GM21717 (cell line): ENCODE data around the gene FAM228B.

Source experiments
- ATAC-seq: cut with Tn5 transposase; IDR thresholded peaks from one replicate; pipeline ENCODE4 v1.9.1; 2021; ENCODE audit warnings: mild to moderate bottlenecking, moderate library complexity; ENCODE audit not compliant: unreplicated experiment

The FAM228B gene

DNA sequence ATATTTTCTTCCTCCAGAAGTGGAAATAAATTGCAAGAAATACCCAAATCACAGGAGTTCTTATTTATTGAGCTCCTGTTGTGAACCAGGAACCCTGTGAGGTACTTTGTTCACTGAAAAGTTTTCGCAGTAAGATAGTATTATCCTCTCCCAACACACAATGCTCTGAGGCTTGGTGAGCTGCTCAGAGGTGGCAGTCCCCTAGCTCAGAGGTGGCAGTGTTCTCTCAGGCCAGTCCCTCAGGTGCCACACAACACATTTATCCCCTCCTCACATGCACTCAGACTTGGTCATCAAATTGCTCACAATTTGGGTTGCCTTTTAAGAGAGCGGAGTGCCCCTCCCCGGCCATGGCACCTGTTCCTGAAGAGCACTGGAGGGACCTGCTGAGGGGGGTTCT, 77.5 kb downstream of the FAM228B start:
- no peak for ATAC-seq

DNA sequence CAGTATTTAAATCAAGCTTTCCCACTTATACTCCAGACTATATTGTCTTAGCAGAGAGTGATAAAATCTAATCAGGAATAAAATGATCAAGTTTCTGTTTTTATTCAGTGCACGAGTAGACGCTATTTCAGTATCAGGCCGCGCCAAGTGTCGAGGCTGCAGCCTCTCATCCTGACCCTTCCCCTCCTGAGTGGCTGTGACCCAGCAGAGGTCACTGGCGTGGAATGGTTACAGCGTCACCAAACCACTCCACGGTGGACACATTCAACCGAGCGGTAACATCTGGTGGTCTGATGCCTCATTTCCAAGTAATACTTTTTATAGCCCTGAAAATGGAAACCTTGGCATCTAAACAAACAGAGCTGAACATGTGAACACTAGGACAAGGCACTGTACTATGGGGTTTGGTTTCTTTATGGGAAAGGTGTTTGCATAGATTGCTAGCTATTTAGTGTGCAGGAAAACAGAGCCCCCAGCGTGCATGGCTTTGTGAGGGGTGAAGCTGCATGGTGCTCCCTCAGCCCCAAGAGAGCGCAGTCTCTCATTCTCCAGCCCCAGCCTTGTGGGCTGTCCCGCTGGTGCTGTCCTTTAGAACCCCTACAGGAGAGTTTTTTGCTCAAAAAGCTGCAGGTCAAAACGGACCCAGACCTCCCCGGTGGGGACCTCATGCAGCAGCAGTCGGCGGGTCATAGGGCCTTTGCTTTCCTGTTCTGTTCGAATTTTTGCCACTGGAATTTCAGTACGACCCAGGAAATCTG, 79.9 kb downstream of the FAM228B start:
- ATAC-seq, result no peak

DNA sequence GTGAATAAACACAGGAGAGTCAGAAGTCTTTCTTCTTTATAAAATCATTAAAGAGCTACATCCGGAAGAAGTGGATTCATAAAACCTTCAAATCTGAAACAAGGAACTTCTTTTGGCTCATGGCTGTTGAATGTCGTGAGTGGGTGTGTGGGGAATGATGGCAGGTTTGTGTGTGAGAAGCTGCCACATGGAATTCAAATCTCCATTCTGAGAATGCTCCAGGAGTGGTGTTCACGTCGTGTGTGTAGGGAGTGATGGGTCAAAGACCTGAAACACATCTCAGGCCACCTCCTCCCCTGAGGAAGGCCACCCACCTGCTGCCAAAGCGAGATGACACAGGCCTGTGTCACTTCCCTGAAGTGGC, 80.5 kb downstream of the FAM228B start:
- ATAC-seq, result no peak

DNA sequence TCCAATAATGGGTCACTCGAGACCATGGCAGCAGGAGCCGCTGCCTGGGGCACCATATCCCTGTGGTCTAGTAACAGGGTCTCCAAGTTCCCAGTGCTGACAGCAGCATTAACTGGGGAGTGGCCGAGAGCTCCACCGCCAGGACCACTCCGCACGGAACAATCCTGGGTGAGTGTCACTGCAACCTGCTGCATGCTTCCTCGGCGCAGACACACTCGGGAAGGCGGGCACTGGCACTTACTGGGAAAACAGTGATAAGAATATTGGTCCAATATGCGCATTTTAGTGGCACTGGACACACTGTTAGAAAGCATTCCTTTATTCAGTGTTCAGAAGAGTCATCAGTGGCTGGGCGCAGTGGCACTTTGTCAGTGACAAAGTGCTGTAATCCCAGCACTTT, 81.2 kb downstream of the FAM228B start:
- no peak for ATAC-seq

DNA sequence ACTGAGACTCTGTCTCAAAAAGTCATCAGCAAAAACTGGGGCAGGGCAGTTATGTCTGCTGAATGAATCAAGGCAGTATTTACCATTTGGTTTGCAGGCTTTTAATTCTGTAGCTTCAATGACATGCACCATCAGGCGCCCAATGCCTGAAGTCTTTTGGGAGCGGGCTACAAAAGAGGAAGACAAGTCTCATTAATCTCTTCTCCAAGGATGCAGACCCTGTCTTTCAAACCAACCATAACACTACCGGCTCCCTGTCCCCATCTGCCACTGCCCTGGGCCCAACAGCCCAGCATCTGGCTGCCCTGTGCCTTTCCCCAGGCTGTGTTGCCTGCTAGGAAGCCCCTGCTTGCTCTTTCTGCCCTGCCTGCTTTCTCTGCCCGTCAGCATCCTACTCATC, 81.9 kb downstream of the FAM228B start:
- no peak for ATAC-seq

DNA sequence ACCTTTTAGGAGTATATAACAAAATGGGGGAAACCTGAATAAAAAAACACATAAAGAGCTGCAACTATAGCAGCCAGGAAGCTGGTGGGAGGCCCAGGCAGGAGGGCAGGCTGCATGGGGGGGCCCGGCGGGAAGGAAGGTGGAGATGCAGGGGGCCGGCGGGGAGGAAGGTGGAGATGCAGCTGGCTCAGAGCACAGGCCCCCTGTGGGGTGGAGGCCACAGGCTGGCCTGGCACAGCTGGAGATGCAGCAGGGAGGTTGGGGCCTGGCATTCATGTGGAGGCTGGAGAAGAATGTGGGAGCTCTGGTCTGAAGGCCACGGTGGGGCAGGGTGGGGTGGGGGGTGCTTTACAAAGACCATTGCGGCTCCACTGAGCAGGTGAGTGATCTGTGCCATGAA, 83.0 kb downstream of the FAM228B start:
- no peak for ATAC-seq

DNA sequence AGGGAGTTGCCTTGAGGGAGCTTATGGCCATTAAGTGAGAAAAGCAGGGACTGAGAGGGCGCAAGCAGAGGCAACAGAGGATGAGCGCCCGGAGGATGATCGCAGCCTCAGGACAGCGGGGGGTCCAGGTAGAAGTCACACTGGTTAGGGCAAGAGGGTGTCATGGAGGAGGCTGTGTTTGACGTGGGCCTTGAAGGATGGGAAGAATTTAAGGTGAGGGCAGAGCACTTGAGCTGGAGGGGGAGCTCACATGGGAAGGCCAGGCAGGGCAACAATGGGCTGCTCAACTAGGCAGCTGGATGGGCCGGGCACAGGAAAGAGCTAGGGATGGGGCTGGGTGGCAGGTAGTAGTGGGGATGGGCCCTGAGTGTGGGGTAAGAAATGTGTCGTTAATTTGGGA, 83.4 kb downstream of the FAM228B start:
- ATAC-seq, result no peak

DNA sequence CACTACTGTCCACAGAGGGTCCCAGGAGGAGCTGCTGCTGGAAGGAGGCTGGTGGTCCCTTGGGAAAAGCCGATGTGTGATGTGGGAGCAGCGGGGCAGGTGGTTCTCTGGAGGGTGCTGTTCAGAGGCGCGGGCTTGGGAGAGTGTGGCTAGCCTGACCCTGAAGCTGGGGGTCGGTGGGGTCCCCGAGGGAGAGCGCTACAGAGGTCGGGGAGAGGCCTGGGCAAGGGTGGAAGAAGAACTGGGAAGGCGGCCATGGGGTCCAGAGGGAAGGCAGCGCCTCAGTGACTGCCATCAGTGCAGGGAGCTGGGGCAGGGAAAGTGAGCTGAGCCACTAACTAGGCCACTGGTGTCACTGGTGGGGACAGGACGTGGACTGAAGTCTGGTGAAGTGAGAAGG, 84.1 kb downstream of the FAM228B start:
- ATAC-seq, result no peak

DNA sequence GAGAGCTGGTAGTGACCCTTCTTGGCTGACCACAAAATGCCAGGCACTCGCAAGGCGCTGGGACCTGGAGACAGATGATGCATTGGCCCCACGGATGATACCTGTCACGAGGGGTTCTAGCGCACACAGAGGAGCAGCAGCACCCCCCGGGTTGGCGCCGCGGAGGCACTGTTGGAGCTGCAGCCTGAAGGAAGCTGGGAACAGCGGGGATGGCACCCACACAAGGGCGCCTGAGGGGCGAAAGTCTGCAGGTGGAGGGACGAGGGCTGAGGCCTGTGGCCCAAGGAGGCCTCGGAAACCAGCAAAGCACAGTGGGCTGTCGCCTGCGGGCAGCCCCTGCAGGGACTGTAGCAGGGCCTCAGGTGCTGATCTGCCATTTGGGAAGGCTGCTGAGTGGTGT, 85.2 kb downstream of the FAM228B start:
- ATAC-seq, result no peak

DNA sequence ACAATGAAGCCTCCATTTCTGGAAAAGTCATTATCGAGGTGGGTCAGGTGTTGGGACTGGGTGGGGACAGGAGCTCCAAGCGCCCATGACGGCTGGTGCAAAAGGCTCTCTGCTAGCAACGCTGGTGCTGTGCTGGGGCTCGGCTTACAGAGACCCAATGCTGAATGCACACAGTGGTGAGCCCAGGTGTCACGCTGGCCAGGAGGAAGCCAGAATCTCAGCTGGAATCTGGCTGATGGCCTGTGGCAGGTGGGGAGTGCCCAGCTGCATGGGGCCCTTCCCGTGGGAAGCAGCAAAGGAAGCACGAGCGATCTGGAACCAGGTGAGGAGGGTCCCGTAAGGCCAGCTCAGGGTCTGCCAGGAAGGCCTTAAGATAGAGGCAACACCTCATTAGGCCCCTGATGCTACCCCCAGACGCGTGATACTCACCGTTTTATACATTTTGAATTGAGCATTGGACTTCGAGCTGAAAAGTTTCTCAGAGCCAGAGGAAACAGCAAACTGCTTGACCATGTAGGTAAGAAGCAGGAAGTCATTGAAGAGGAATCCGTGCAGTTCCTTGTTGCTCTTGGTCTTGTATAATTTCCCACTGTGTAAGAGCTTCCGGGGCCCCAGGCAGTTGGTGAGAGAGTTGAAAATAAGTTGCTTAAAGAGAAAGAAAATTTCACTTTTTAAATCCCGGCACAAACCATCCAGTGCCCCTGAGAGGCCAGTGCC, 86.3 kb downstream of the FAM228B start:
- ATAC-seq, result no peak

DNA sequence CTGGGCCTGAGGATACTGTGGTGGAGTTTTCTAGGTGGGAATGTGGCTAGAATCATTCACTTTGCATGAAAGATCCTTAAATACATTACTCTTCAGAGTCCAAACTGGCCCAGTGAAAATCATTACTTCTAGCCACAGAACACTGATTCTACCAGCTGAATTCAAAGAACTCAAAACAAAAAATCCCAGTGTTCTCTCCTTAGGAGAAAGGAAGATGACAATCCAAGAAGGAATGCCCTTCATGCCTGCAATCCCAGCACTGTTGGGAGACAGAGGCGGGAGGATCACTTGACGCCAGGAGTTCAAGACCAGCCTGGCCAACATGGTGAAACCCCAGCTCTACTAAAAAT, 86.8 kb downstream of the FAM228B start:
- no peak for ATAC-seq

DNA sequence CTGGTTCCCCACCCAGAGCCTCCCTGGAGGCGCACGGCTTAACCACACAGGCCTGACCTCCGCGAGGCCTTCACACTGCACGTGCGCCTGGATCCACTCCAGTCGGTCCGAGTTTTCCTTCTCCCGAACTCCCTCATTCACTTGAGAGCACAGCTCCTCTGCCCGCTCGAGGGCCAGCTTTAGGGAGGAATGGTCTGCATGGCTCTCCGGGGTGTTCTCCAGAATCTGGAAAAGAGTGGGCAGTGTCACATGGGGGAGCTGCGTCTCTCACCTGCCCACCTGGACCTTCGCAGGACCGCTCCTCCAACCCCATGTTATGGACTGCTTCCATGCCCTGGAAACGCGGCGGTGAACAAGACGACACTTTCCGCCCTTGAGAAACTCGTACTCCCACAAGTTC, 87.5 kb downstream of the FAM228B start:
- no peak for ATAC-seq

DNA sequence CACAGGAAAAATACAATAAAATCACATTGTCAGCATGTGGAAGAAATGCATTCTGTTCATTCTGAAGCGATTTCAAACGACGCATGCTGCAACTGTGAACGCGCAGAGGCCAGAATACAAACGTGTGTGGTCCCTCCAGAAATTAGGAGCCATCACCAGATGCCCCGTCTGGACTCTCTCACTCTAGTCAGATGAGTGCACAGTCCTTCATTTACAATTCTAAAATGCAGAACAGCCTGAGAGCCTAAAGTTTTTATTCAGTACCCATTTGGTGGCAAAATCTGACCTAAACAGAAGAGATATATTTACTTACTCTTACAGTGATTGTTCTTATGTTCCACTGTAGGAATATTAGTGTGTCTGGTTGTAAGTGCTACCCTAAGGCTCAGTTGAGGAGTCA, 88.1 kb downstream of the FAM228B start:
- ATAC-seq, result no peak

DNA sequence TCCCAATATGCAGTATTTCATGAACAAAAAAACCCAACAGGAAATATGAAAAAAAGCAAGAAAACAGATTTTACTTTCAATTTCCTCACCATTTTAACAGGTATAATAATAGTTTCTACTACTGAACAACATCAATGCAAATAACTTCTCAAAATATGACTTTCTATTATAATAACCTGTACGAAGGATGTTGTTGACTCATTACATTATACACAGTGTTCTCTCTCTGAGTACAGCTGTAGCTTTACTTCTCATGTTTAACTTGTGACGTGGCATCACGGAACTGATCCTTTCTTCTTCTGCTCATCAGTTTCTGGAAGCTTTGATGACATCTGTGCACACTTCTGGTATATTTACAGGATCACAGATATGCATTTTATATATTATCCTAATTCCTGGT, 91.6 kb downstream of the FAM228B start:
- ATAC-seq, result peak; percentile 96
